Right ventricle myocardium inferior (tissue), 1 donor: ENCODE results near the gene PNKD. TPM values are rescaled to one million over a fixed set of nuclear protein-coding genes. Genes with fewer than 3 reads are reported as not detected.
"Not testable (repeated sequence)": the region's sequence is repeated elsewhere in the genome, so short reads cannot be mapped to it uniquely, and the experiment has no call there.

Experiments
- ATAC-seq: fragments of 200-7000 bp; cut with Tn5 transposase; one replicate; pipeline ENCODE4 v1.9.1; 2020; ENCODE audit warnings: mild to moderate bottlenecking, moderate library complexity
- DNase-seq: peaks from one replicate; pipeline ENCODE4 v3.0.0; 2021; ENCODE audit errors: missing footprints
- intact Hi-C: fragments of 100-400 bp; cut with DNase I; formaldehyde crosslinking; loops from one replicate; pipeline ENCODE4 v1.11.0; 2022
- total RNA-seq: library from RNA; stranded (reverse); fragmentation: NEBNext Ultra II Directional; extraction: Animal tissue kit (Norgen Biotek cat#: 25700); gene quantifications from one replicate; pipeline ENCODE4 v1.2.1, GENCODE V29; 2021
- donor health status: DM: no; HTN: yes; CAD: no; lungs with severe emphysema.

PNKD gene
- total RNA-seq, 1 donor from 2014 or later, result 67.0 TPM

DNA sequence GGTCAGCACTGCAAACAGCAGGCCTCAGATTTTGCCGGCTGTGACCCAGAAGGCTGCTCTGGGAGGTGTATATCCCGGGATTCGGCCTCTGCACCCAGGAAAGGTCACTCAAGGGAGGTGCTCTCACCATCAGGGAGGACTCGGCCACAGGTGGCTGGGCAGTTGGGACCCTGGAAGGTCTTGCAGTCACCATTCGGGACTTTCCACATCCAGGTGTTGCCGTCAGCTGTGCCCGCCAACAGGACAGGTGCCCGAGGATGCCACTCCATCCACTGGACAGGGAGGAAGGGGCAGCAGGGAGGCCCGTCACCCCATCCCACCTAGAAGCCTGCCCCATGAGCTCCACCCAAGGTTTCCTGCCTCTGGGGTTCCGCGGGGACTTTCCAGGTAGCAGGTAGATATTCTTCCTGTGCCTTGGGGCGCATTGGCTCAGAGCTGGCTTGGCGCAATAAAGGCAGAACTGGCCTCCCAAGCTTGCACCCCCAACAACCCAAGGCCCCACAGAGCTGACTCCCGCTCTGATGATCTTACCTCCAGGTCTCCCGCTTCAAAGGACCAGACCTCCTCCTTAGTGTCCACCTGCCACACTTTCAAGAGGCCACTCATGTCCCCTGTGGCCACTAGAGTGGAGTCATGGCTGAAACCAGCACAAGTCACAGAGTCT is 3.9 kb upstream of the PNKD start:
- ATAC-seq (no peak), DNase-seq (no peak)
- intact Hi-C loops, result no loop called here

DNA sequence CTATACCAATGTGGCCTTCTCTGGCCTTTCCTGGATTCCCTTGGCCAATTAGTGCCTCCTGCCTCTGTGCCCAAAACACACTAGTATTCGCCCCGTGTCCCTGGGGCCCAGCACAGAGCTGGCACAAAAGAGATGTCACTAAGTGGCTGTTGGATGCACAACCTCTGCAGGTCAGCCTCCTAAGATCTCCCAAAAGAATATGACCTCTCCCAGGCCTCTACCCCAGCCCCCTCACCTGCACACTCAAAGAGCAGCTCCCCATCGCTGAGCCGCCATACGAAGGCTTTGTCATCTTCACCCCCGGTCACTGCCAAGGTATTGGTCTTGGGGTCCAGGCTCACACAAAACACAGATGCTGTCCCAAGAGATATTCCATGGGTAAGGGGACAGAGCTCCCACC is 3.1 kb upstream of the PNKD start:
- ATAC-seq, result no peak
- intact Hi-C loops, result no loop called here
- DNase-seq, result no peak

DNA sequence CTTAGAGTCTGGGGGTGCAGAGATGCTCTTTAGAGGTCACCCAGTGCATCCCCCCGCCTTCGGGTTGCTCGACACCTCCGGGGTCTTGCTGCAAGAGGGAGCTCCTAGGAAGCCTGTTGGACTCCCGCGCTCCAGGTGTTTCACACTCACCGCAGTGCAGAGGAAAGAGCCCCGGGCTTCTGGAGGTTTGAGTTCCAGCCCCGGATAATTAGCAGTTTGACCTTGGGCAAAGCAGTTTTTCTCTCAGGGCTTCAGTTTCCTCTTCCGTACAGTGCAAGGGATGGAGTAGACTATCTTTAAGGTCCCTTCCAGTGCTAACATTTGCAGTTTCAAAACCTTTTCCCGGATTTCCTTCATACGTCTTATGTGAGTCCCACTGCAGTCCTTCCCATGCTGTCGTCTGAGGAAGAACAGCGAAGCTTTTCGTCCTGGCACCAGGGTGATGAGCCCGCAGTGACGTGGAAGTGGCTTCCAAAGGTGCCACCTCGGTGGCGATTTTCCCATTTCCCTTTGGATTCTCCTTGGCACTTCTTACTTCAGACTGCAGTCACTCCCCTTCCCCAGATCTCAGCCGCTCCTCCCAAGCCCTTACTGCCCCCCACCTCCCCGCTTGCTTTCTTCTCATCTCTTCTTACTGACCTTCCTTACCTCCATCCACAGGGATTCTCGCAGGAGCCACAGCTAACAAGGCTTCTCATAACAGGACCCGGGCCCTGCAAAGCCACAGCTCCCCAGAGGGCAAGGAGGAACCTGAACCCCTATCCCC is 585 bp downstream of the PNKD start:
- intact Hi-C loops, result loop anchor here (1.0 to 10.0 kb wide), 5 partner anchors 16 to 394 kb away; partner anchors contain the start of genes ARPC2, CTDSP1 and TMBIM1
- DNase-seq (no peak), ATAC-seq (no peak)

DNA sequence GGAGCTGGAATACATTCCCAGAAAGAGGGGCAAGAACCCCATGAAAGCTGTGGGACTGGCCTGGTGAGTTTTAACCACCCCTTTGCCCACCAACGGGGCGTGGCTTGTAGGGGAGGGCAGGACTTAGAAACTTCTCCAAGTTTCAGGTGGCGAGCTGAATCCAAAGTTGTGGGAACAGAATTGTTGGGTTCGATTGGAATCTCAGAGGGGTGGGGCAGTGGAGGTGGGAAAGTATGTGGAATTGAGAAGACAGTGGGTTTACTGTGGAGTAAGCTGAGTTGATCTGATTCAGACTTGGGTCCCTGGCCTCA is 1.1 kb downstream of the PNKD start:
- ATAC-seq (no peak), DNase-seq (no peak)
- intact Hi-C loops, result loop anchor here (2.0 to 10.0 kb wide), 3 partner anchors 15 to 393 kb away; partner anchors contain the start of gene CTDSP1

DNA sequence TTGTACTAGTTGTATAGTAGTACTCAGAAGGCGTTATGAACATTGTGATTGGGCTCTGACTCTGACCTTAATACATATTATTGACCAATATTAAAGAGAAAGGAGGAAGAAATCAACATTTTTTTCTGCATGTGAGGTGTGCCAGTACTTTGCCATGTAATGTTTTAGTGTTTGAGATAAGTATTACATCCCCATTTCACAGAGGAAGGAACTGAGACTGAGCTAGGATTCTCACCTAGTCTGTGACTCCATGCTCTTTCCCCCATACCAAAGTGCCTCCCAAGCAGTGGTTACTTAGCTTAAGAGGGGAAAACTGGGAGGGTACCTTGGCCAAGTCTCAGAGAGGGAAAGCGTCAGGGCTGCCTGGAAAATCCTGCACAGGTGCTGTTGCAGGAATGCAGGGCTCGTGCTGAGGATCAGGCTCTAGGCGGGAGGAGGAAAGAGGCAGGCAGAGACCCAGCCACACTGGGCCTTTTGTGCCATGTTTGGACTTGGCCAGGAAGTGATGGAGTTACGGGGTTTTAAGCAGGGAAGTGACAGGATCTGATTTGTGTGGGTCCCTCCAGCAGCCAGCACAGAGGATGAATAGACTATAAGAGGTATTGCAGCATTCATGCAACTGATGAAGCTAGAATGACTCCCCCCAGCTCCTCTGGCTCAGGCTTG is 1.7 kb downstream of the PNKD start:
- intact Hi-C loops, result loop anchor here (2.0 to 10.0 kb wide), 3 partner anchors 15 to 393 kb away; partner anchors contain the start of gene CTDSP1
- DNase-seq (no peak), ATAC-seq (no peak)

DNA sequence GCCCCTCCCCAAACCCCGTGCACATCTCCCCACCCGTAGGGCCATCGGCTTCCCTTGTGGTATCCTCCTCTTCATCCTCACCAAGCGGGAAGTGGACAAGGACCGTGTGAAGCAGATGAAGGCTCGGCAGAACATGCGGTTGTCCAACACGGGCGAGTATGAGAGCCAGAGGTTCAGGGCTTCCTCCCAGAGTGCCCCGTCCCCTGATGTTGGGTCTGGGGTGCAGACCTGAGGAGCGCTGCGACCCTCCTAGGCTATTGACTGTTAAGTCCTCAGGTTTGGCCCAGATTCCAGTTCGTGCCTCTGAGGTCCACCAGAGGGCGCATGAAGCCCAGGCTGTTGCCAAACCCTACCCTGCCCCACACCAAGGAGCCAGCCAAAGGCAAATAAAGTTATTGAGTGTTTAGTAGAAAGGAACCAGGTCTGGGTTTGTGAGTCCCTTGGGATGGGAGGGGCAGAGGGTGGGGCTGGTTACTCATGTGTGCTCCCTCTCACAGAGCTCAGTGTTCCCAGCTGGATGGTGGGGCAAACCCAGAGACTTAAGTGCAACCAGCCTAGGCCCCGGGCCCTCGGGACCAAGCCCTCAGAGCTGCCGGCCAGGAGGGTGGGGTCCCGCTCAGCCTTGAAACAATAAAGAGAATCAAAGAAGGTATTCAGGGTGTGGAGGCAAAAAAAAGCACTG is 2.4 kb downstream of the PNKD start:
- intact Hi-C loops, result loop anchor here (5.0 to 10.0 kb wide), 2 partner anchors 125 to 392 kb away; partner anchors contain the start of gene CTDSP1
- ATAC-seq (peak; percentile 44), DNase-seq (peak; percentile 89)

DNA sequence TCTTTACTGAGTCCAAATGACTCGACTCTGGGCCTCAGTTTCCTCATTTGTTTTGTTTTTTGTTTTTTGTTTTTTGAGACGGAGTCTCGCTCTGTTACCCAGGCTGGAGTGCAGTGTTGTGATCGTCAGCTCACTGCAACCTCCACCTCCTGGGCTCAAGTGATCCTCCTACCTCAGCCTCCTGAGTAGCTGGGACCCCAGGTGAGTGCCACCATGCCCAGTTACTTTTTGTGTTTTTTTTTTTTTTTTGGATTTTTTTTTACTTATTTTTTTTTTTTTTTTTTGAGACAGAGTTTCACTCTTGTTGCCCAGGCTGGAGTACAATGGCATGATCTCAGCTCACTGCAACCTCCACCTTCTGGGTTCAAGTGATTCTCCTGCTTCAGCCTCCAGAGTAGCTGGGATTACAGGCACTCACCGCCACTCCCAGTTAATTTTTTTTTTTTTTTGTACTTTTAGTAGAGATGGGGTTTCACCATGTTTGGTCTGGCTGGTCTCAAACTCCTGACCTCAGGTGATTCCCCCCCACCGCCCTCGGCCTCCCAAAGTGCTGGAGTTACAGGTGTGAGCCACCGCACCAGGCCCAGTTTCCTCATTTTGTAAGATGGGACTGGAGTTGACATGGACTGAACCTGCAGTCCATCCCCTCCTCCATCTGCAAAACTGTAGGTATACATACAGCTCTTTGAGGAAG is 3.0 kb downstream of the PNKD start:
- ATAC-seq, result not testable (repeated sequence)
- intact Hi-C loops, result loop anchor here (5.0 to 10.0 kb wide), 2 partner anchors 124 to 391 kb away; partner anchors contain the start of gene CTDSP1

DNA sequence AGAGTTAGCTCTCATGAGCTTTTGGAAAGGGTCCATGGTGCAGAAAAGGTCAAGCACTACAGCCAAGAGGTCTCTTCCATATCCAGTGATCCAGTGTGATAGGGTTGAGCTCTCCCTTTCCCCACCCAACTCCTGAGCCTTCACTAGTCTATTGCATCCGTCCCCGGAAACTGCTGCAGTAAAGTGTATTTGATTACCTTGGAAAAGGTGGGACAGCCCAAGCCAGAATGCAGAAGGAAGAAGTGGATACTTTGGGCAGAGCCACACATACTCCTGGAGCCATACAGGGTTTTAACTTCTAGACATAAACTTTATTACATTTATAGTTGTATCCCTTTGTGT is 3.6 kb downstream of the PNKD start:
- DNase-seq, result no peak
- ATAC-seq, result no peak
- intact Hi-C loops, result loop anchor here (5.0 to 10.0 kb wide), 2 partner anchors 123 to 391 kb away; partner anchors contain the start of gene CTDSP1

More for the DNA sequence above, 3.0 kb downstream of the PNKD start:
- not testable (repeated sequence) for DNase-seq

DNA sequence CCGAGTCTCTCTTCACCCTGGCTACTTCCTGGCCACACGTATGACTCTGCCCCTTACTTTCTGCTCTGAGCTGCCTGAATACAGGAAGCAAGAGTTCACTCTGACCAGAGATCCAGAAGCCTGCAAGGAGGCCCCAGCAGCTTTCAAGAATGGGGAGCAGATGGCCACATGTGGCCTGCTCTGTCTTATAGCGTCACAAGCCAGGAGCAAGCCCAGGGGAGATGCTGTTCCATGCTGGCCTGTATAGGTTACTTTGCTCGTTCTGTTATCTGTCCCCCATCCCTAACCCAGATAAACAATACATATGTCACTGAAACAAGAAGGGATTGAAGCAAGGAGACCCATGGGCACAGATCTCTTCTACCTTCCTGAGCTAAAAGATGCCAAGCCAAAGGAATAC is 4.3 kb downstream of the PNKD start:
- intact Hi-C loops, result loop anchor here (5.0 to 10.0 kb wide), 2 partner anchors 123 to 390 kb away; partner anchors contain the start of gene CTDSP1
- ATAC-seq (no peak), DNase-seq (no peak)

DNA sequence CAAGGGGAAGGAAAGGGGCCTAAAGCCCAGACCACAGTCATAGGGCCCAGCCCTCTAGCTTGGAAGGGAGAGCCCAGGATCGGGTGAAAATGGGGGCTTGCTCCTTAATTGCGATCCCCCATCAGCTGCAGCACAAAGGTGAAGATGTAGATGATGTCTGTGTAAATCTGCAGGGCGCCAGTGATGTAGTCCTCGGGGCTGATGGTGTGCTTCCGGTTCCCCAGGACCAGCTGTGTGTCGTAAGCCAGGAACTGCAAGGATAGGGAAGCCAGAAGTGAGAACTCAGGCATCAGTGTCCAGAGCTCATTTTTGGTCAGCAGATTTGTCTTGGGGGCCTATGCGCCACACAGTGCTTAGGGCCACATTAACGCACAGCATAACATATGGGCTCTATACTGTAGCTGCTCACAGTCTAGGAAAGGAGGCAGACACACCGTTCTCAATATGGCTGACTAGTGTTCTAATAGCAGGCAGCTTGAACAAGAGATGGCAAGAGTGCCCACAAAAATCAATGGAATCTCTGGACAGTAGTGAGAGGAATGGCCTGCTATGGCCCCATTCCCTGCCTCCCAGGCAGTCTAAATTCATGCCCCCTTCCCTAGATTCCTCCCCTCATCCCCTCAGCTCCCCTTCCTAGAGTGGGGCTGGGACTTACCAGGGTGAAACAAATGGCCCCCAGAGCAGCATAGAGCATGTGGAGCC is 5.2 kb downstream of the PNKD start:
- ATAC-seq (no peak), DNase-seq (no peak)
- intact Hi-C loops, result loop anchor here (10.0 kb wide), 1 partner anchor 389 kb away; no protein-coding TSS in a partner anchor

DNA sequence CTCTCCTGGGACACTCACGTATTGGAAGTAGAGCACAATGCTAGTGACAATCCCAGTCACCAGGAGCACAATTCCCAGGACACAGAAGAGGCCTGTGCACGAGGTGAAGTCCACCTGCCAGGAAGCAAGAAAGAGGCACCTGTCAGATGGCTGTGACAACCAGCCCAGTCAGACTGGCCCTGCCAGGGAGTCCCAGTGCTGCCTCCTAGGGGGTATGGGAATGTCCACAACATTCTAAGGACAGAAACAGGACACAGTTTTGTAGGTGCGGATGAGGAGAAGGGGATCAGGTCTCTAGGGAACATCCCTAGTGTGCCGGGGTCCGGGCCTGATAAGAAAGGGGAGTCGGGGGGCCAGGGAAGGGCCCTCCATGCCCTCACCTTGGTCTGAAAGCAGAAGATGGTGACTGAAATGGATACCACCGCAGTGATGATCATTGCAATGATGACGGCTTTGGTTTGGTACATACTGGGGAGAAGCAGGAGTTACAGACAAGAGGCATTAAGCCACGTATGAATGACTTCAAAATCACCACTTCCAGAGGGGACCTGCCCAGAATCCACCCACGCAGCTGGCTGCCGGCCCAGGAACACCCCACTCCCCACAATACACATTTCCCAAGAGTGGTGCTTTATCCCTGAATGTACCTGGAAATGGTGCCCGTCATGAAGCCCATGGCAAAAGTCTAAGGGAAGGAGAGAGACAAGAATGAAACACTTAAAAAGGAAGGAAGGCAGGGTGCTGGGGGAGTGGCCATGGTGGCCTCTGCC is 6.9 kb downstream of the PNKD start:
- intact Hi-C loops, result loop anchor here (10.0 kb wide), 1 partner anchor 388 kb away; no protein-coding TSS in a partner anchor

DNA sequence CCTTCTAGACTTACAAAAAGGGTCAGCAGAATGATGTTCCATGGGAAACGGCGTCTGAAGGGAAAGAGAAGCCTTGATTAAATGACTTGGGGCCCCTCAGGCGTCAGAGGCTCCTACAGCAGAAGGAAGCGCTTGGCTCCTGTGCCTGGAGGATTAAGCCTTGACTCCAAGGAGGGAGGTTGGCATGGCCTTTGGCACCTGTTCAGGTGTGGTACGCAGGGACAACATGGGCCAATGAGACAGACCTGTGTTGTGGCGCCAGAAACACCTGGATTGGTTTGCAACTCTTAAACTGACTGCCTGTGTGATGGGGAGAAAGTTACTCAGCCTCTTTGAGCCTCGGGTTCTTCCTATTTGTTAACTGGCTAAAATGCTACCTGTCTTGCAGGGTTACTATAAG is 7.6 kb downstream of the PNKD start:
- ATAC-seq (no peak), DNase-seq (no peak)
- intact Hi-C loops, result loop anchor here (10.0 kb wide), 1 partner anchor 387 kb away; no protein-coding TSS in a partner anchor

More for the DNA sequence above, 6.9 kb downstream of the PNKD start:
- DNase-seq (no peak), ATAC-seq (no peak)

DNA sequence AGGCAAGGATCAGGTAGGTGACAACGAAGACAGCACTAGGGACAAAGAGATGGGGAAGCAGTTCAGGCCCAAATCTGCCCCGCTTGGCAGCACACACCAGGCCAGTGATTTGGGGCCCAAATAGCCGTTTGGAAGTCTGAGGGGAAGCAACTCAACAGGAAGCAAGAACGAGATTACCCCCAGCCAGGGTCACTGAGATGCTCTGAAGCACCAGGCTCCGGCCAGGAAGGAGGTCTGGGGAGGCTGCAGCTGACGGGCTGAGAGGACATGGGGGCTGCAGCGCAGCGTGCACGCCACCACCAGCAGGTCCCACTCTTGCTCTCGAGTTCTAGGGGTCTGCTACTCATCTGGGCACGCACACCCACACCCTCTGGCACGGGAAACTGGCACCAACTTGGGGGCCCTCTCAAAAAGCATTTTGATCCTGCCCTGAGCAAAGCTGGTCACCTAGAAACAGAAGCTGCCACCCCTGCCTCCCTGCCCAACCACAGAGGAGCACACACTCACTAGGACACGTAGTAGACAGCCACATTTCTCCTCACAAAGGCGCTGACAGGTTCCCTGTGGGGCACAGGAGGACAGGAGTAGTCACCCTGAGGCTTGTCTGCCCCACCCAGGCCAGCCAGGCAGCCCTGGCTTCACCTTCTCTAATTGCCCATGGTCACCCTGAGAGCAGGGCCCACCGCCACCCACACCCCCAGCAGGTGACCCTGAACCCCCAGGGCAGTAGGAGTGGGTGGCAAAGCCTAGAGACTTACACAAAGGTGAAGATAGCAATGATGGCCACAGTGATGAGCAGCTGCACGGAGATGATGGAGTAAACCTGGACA is 8.4 kb downstream of the PNKD start:
- no peak for DNase-seq
- ATAC-seq, result no peak
- intact Hi-C loops, result loop anchor here (10.0 kb wide), 1 partner anchor 386 kb away; no protein-coding TSS in a partner anchor

DNA sequence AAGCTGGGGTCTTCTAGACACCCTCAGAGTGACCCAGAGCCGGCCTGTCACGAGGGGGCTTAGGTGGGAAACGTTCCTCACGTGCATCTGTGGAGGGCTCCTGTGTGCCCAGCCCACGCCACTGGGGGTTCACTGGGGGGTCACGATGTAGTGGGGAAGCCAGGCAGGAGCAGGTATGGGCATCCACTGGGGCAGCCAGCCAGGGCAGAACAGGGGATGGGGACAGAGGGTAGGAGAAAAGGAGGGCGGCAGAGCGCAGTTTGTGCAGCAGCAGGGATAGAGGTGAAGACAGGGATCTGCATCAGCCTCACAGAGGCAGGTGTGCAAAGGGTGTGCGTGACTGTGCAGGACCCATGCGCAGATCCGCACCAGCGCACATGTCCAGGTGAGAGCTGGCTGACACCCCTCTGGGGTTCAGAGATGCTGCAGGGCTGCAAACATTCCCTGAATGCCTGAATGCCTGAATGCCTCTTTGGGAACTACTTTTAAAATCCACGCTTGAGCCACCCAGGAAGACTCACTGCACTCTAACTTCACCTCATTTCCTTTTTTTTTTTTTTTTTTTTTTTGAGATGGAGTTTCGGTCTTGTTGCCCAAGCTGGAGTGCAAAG is 10.0 kb downstream of the PNKD start:
- no peak for DNase-seq
- ATAC-seq, result no peak

DNA sequence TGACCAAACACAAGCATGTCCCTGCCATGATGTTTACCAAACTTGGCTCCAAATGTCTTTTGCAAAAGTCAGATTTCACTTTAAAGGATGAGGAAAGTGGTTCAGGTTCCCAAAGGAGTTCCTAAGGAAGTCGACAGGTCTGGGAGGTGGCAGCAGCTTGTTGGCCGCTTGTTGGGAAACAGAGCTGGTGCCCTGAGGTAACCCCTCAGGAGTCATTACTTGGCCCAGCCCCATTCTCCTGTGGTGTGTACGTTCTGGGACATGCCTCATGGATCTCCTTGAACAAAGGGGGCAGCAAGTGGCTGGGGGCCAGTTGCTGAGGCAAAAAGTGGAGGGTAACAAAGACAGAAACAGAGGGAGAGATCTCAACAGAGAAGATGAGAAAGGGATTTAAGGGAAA is 11.1 kb downstream of the PNKD start:
- peak; percentile 29 for ATAC-seq
- intact Hi-C loops, result loop anchor here (10.0 kb wide), 1 partner anchor 283 kb away; the partner anchor contains the start of genes CNOT9 and USP37
- no peak for DNase-seq

More for the DNA sequence above, 10.0 kb downstream of the PNKD start:
- intact Hi-C loops, result loop anchor here (10.0 kb wide), 1 partner anchor 284 kb away; the partner anchor contains the start of genes CNOT9 and USP37
